HCT116 (cell line): ENCODE results near the gene TRIM66. TPM values are rescaled to one million over a fixed set of nuclear protein-coding genes. Genes with fewer than 3 reads are reported as not detected.

ENCODE experiments used
- ATAC-seq: fragments of 200-7000 bp; cut with Tn5 transposase; 2 replicates; pipeline ENCODE4 v1.9.1; 2020; ENCODE audit warnings: mild to moderate bottlenecking, moderate library complexity
- BruUV-seq: library from RNA; stranded (reverse); fragments of 400-500 nt; replicated peaks from 2 replicates; lab custom pipeline; 2021; lab: Mats Ljungman, UMichigan
- CTCF ChIA-PET: fragments of 300-600 bp; sonication (Branson Sonifier 250); formaldehyde crosslinking; loops from one replicate; lab custom pipeline; 2021; ENCODE audit warnings: antibody characterized with exemption; lab: Charles Lee
- POLR2A ChIA-PET: fragments of 300-600, 350-600 bp; sonication (Branson Sonifier 250); formaldehyde crosslinking; loops from one replicate; lab custom pipeline; 2021; ENCODE audit warnings: antibody characterized with exemption; lab: Charles Lee
- RAD21 ChIA-PET, 2 experiments: fragments of 300-600 bp; sonication (Branson Sonifier 250); formaldehyde crosslinking; loops; one replicate each; lab custom pipeline; 2023; ENCODE audit warnings: low total read pairs in 2 of 2; ENCODE audit not compliant: uncharacterized antibody in 2 of 2, unreplicated experiment in 2 of 2, low non-redundant PET in 1 of 2; lab: Charles Lee
- DNase-seq: peaks from one replicate; pipeline ENCODE4 v3.0.0-alpha.2; 2010; ENCODE audit warnings: low read depth, low spot score
- H2AFZ ChIP-seq: fragments of 200-600 bp; shearing (Covaris generic), sonication (generic); 2 replicates; pipeline ENCODE4 v1.6.1; 2017; ENCODE audit warnings: low read depth, mixed run types, mixed read lengths, antibody characterized with exemption, low read length; ENCODE audit not compliant: poor library complexity, severe bottlenecking
- H3K27ac ChIP-seq: 2 replicates; pipeline ENCODE4 v1.5.1; 2012; ENCODE audit warnings: low read depth, low read length
- H3K27me3 ChIP-seq: fragments of 200-600 bp; sonication (generic); 2 replicates; pipeline ENCODE4 v1.6.1; 2016; ENCODE audit warnings: mixed run types, low read length, mixed read lengths; ENCODE audit not compliant: insufficient read depth
- H3K36me3 ChIP-seq, 2 experiments: fragments of 200-500 bp in 1 of 2; fragments of 200-600 bp in 1 of 2; sonication (Bioruptor generic) in 1 of 2; sonication (generic) in 1 of 2; 2 replicates each; pipeline versions ENCODE4 v1.5.1 to v1.6.1; 2014 to 2016; ENCODE audit warnings: low read length in 2 of 2, inconsistent platforms in 1 of 2, mixed read lengths in 1 of 2, mixed run types in 1 of 2; ENCODE audit not compliant: insufficient read depth in 2 of 2, control insufficient read depth in 1 of 2
- H3K4me1 ChIP-seq, 2 experiments: fragments of 200-600 bp in 1 of 2; sonication (generic) in 1 of 2; 2 replicates each; pipeline versions ENCODE4 v1.5.1 to v1.6.1; 2012 to 2017; ENCODE audit warnings: low read length in 2 of 2, inconsistent platforms in 1 of 2, mild to moderate bottlenecking in 1 of 2, mixed read lengths in 1 of 2, mixed run types in 1 of 2, moderate library complexity in 1 of 2; ENCODE audit not compliant: insufficient read depth in 2 of 2, control insufficient read depth in 1 of 2
- H3K4me2 ChIP-seq: fragments of 200-600 bp; sonication (generic); 2 replicates; pipeline ENCODE4 v1.6.1; 2017; ENCODE audit warnings: mixed run types, low read length, mixed read lengths
- H3K4me3 ChIP-seq, 2 experiments: fragments of 200-600 bp in 1 of 2; sonication (generic) in 1 of 2; replicated peaks in 1 of 2; 2 replicates each; pipeline ENCODE4 v1.5.1; 2011 to 2016; ENCODE audit warnings: low read length in 2 of 2, control low read depth in 1 of 2, low read depth in 1 of 2, mild to moderate bottlenecking in 1 of 2, mixed read lengths in 1 of 2, mixed run types in 1 of 2
- H3K79me2 ChIP-seq: fragments of 200-600 bp; sonication (generic); 2 replicates; pipeline ENCODE4 v1.6.1; 2017; ENCODE audit warnings: mild to moderate bottlenecking, mixed run types, low read length, moderate library complexity, mixed read lengths; ENCODE audit not compliant: insufficient read depth
- H3K9ac ChIP-seq: fragments of 200-600 bp; sonication (generic); 2 replicates; pipeline ENCODE4 v1.6.1; 2016; ENCODE audit warnings: low read length, mixed read lengths
- H3K9me2 ChIP-seq: fragments of 200-600 bp; sonication (generic), shearing (Covaris generic); 2 replicates; pipeline ENCODE4 v1.6.1; 2017; ENCODE audit warnings: mixed run types, mild to moderate bottlenecking, moderate library complexity; ENCODE audit not compliant: insufficient read depth
- H3K9me3 ChIP-seq, 2 experiments: fragments of 200-500 bp in 1 of 2; fragments of 200-600 bp in 1 of 2; sonication (Bioruptor generic) in 1 of 2; sonication (generic) in 1 of 2; 2 replicates each; pipeline ENCODE4 v1.6.1; 2014 to 2017; ENCODE audit warnings: low read length in 2 of 2, mixed read lengths in 2 of 2, inconsistent platforms in 1 of 2, low read depth in 1 of 2, mild to moderate bottlenecking in 1 of 2, mixed run types in 1 of 2, moderate library complexity in 1 of 2; ENCODE audit not compliant: control insufficient read depth in 1 of 2, insufficient read depth in 1 of 2
- H4K20me1 ChIP-seq: fragments of 200-600 bp; sonication (generic), shearing (Covaris generic); 2 replicates; pipeline ENCODE4 v1.6.1; 2017; ENCODE audit warnings: mixed run types, mild to moderate bottlenecking, moderate library complexity; ENCODE audit not compliant: insufficient read depth
- CBX3 ChIP-seq: IDR thresholded peaks from 2 replicates; pipeline ENCODE4 v1.6.1; 2012; ENCODE audit warnings: low read depth
- CEBPB ChIP-seq: IDR thresholded peaks from 2 replicates; pipeline ENCODE4 v1.6.1; 2012; ENCODE audit warnings: low read depth
- EGR1 ChIP-seq: IDR thresholded peaks from 2 replicates; pipeline ENCODE4 v1.6.1; 2012; ENCODE audit warnings: low read depth
- ELF1 ChIP-seq: IDR thresholded peaks from 2 replicates; pipeline ENCODE4 v1.6.1; 2012; ENCODE audit warnings: low read depth, borderline replicate concordance
- EZH2 ChIP-seq: fragments of 200-600 bp; sonication (generic); IDR thresholded peaks from 2 replicates; pipeline ENCODE4 v1.6.1; 2017; ENCODE audit warnings: antibody characterized with exemption, mixed run types
- MAX ChIP-seq: IDR thresholded peaks from 2 replicates; pipeline ENCODE4 v1.6.1; 2012
- POLR2A ChIP-seq: IDR thresholded peaks from 2 replicates; pipeline ENCODE4 v1.7.0; 2011; ENCODE audit warnings: borderline replicate concordance; ENCODE audit not compliant: insufficient read depth, insufficient read length; ENCODE audit errors: extremely low read depth
- POLR2AphosphoS5 ChIP-seq: IDR thresholded peaks from 2 replicates; pipeline ENCODE4 v1.6.1; 2011; ENCODE audit warnings: mild to moderate bottlenecking, low read depth, low read length, moderate library complexity
- RAD21 ChIP-seq: IDR thresholded peaks from 2 replicates; pipeline ENCODE4 v1.6.1; 2012; ENCODE audit warnings: low read depth, mild to moderate bottlenecking
- YY1 ChIP-seq: IDR thresholded peaks from 2 replicates; pipeline ENCODE4 v1.6.1; 2011; ENCODE audit warnings: low read length, low read depth, moderate library complexity, mild to moderate bottlenecking; ENCODE audit not compliant: insufficient replicate concordance; ENCODE audit errors: extremely low read depth
- ZFX ChIP-seq: fragments of 450-650 bp; IDR thresholded peaks from 2 replicates; pipeline ENCODE4 v1.6.1; 2017
- intact Hi-C: fragments of 100-400 bp; cut with micrococcal nuclease; formaldehyde crosslinking; loops from 2 replicates; pipeline ENCODE4 v1.10.0; 2022
- total RNA-seq: library from RNA; stranded (reverse); gene quantifications from one replicate; pipeline ENCODE4 v1.2.1, GENCODE V29; 2021; ENCODE audit not compliant: unreplicated experiment
- TF ChIP-seq, protein P1 (sequence below): IDR thresholded peaks from 2 replicates; pipeline ENCODE4 v1.6.1; 2012

Gene TRIM66
- total RNA-seq, 1 experiment from 2014 or later = 24.8 TPM

- no peaks in the 10 kb centered on the region for H3K27me3 ChIP-seq
- peaks cover 67% of the 10 kb centered on the region for H3K79me2 ChIP-seq
- ChIA-PET POLR2A (no interaction called here), RAD21 (no interaction called here), CTCF (no interaction called here)
- H2AFZ ChIP-seq = no peak overlapping the region
- peak overlapping the region; percentile 97 for H3K27ac ChIP-seq
- peak overlapping the region in 1 of 2 experiments; percentile 93; a peak in 1 of 4 replicates for H3K4me3 ChIP-seq
- no TSS peak for BruUV-seq
- peaks cover 27 to 64% of the 10 kb centered on the region in 2 experiments for H3K4me1 ChIP-seq
- no peak for DNase-seq
- peak overlapping the region; percentile 80 for H3K4me2 ChIP-seq
- H4K20me1 ChIP-seq = peaks cover 3% of the 10 kb centered on the region; the same call in 1 of the 2 replicates
- intact Hi-C loops = loop anchor here (5.0 kb wide), 2 partner anchors 187 to 277 kb away; partner anchors contain the start of gene TMEM9B
- TF ChIP-seq, protein P1, sequence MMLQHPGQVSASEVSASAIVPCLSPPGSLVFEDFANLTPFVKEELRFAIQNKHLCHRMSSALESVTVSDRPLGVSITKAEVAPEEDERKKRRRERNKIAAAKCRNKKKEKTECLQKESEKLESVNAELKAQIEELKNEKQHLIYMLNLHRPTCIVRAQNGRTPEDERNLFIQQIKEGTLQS = no peak
- TF ChIP-seq YY1 (no peak), ELF1 (no peak), RAD21 (no peak), EGR1 (no peak), ZFX (no peak), EZH2 (no peak), CBX3 (no peak), POLR2A (no peak), CEBPB (no peak)
- no peaks in the 10 kb centered on the region for H3K9me2 ChIP-seq
- no peak for ATAC-seq
- peaks cover 24 to 46% of the 10 kb centered on the region in 2 experiments for H3K36me3 ChIP-seq
- H3K9me3 ChIP-seq = no peaks in the 10 kb centered on the region
- peak overlapping the region; percentile 99 for H3K9ac ChIP-seq
These were observed 2.8 kb upstream of the TRIM66 start for GRCh38 chr11:8685306-8685705.

DNA sequence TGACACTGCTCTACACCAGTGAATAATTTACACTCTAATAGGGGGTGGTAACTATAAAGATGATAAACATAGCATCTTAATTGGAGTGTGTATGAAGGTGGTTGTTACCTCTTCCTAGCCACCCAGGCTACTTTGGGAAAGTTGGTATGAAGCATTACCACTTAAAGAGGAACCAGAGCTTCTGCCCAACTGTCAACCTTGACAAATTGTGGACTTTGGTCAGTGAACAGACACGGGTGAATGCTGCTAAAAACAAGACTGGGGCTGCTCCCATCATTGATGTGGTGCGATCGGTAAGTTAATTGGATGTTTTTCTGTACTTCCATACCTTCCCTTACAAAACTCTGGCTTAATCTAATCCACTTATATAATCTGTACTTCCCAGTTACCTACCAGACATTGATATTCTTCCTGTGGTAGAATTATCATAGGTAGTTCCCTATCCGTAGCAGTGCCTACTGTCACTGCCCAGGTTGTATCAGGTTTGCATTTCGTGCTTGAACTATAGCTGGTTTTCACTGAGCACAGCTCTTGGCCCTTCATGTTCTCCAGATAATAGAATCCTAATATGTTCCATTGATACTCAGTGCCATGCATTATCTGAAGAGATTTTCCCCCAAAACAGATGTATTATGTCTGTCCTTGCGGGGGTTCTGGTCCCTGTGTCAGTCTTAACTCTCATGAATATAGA lies 2.3 kb upstream of the TRIM66 start:
- BruUV-seq = no TSS peak
- H3K79me2 ChIP-seq = peaks cover 61% of the 10 kb centered on the region
- peak overlapping the region; percentile 97 for H3K27ac ChIP-seq
- intact Hi-C loops = loop anchor here (5.0 kb wide), 2 partner anchors 188 to 278 kb away; partner anchors contain the start of gene TMEM9B
- no peaks in the 10 kb centered on the region for H3K9me2 ChIP-seq
- peaks cover 25 to 60% of the 10 kb centered on the region in 2 experiments for H3K4me1 ChIP-seq
- CTCF ChIA-PET = no interaction called here
- H2AFZ ChIP-seq = no peak overlapping the region
- peak overlapping the region; percentile 80 for H3K4me2 ChIP-seq
- POLR2A ChIA-PET = no interaction called here
- H4K20me1 ChIP-seq = peaks cover 3% of the 10 kb centered on the region; the same call in 1 of the 2 replicates
- TF ChIP-seq POLR2AphosphoS5 (no peak), MAX (no peak)
- peaks cover 24 to 46% of the 10 kb centered on the region in 2 experiments for H3K36me3 ChIP-seq
- no peaks in the 10 kb centered on the region for H3K27me3 ChIP-seq
- H3K9ac ChIP-seq = peak overlapping the region; percentile 99
- DNase-seq (no peak), ATAC-seq (no peak)
- no peaks in the 10 kb centered on the region for H3K9me3 ChIP-seq
- RAD21 ChIA-PET = no interaction called here
- H3K4me3 ChIP-seq = peak overlapping the region; percentile 76 to 93
